MM.1S (cell line): ENCODE data around the gene TFEC.

Experiments used
- DNase-seq: peaks from one replicate; pipeline ENCODE4 v3.0.0-alpha.2; 2015
- H2AFZ ChIP-seq: fragments of 300-600 bp; sonication (generic); 2 replicates; pipeline ENCODE4 v1.6.0; 2016; ENCODE audit warnings: antibody characterized with exemption, low read length
- H3F3A ChIP-seq: fragments of 300-600 bp; sonication (generic); 2 replicates; pipeline ENCODE4 v1.6.1; 2016; ENCODE audit warnings: mild to moderate bottlenecking, antibody characterized with exemption, low read length, moderate library complexity, mixed read lengths; ENCODE audit not compliant: insufficient read depth
- H3K27ac ChIP-seq: fragments of 300-600 bp; sonication (generic); 2 replicates; pipeline ENCODE4 v1.5.1; 2016; ENCODE audit warnings: mild to moderate bottlenecking, low read length
- H3K27me3 ChIP-seq: fragments of 300-600 bp; sonication (generic); replicated peaks from 2 replicates; pipeline ENCODE4 v1.6.0; 2016; ENCODE audit warnings: low read length; ENCODE audit not compliant: insufficient read depth
- H3K36me3 ChIP-seq: fragments of 300-600 bp; sonication (generic); replicated peaks from 2 replicates; pipeline ENCODE4 v1.6.1; 2016; ENCODE audit warnings: mild to moderate bottlenecking, low read length, mixed read lengths; ENCODE audit not compliant: insufficient read depth
- H3K4me1 ChIP-seq: fragments of 300-600 bp; sonication (generic); 2 replicates; pipeline ENCODE4 v1.6.1; 2016; ENCODE audit warnings: low read length, mixed read lengths
- H3K4me2 ChIP-seq: fragments of 300-600 bp; sonication (generic); 2 replicates; pipeline ENCODE4 v1.6.0; 2016; ENCODE audit warnings: low read depth, low read length
- H3K4me3 ChIP-seq: fragments of 300-600 bp; sonication (generic); 2 replicates; pipeline ENCODE4 v1.5.1; 2016; ENCODE audit warnings: low read length, mixed read lengths
- H3K79me2 ChIP-seq: fragments of 300-600 bp; sonication (generic); 2 replicates; pipeline ENCODE4 v1.6.1; 2016; ENCODE audit warnings: mixed run types, low read length, mixed read lengths
- H3K9ac ChIP-seq: fragments of 300-600 bp; sonication (generic); 2 replicates; pipeline ENCODE4 v1.6.1; 2016; ENCODE audit warnings: low read length, mixed read lengths
- H3K9me2 ChIP-seq: fragments of 300-600 bp; sonication (generic); replicated peaks from 2 replicates; pipeline ENCODE4 v1.6.1; 2016; ENCODE audit warnings: mild to moderate bottlenecking, low read length, mixed read lengths; ENCODE audit not compliant: insufficient read depth
- H3K9me3 ChIP-seq: fragments of 300-600 bp; sonication (generic); replicated peaks from 2 replicates; pipeline ENCODE4 v1.6.1; 2016; ENCODE audit warnings: mild to moderate bottlenecking, low read length, mixed read lengths; ENCODE audit not compliant: insufficient read depth
- H4K20me1 ChIP-seq: fragments of 300-600 bp; sonication (generic); 2 replicates; pipeline ENCODE4 v1.6.1; 2016; ENCODE audit warnings: mild to moderate bottlenecking, low read length, moderate library complexity, mixed read lengths; ENCODE audit not compliant: insufficient read depth
- CTCF ChIP-seq: fragments of 300-600 bp; sonication (generic); IDR thresholded peaks from 2 replicates; pipeline ENCODE4 v1.5.1; 2016; ENCODE audit warnings: antibody characterized with exemption, low read length, mixed read lengths
- EZH2 ChIP-seq: fragments of 300-600 bp; sonication (generic); optimal IDR thresholded peaks from 2 replicates; pipeline ENCODE3; 2017; ENCODE audit warnings: low read depth, mild to moderate bottlenecking, antibody characterized with exemption, low read length, mixed read lengths
- EZH2phosphoT487 ChIP-seq: fragments of 300-600 bp; sonication (generic); IDR thresholded peaks from 2 replicates; pipeline ENCODE4 v1.6.1; 2018; ENCODE audit warnings: antibody characterized with exemption, low read length

Gene TFEC

GRCh38 chr7:115965236-115965635, 65.3 kb downstream of the TFEC start:
- H3K4me1 ChIP-seq = no peaks in the 10 kb centered on the region
- no peak overlapping the region for H3K9ac ChIP-seq
- DNase-seq = no peak
- no peaks in the 10 kb centered on the region for H3K9me2 ChIP-seq
- H3K4me3 ChIP-seq = no peak overlapping the region
- H3K4me2 ChIP-seq = no peak overlapping the region
- no peaks in the 10 kb centered on the region for H3K79me2 ChIP-seq
- TF ChIP-seq CTCF (no peak), EZH2 (no peak)
- no peaks in the 10 kb centered on the region for H3K36me3 ChIP-seq
- no peak overlapping the region for H3K27ac ChIP-seq
- H4K20me1 ChIP-seq = no peaks in the 10 kb centered on the region
- H3F3A ChIP-seq = no peaks in the 10 kb centered on the region
- H3K9me3 ChIP-seq = no peaks in the 10 kb centered on the region
- H2AFZ ChIP-seq = no peak overlapping the region
- H3K27me3 ChIP-seq = no peaks in the 10 kb centered on the region

- Histone ChIP-seq H2AFZ (no peak overlapping the region), H3K4me3 (no peak overlapping the region), H4K20me1 (no peaks in the 10 kb centered on the region), H3K4me2 (no peak overlapping the region), H3K9me3 (no peaks in the 10 kb centered on the region), H3K9ac (no peak overlapping the region), H3F3A (no peaks in the 10 kb centered on the region), H3K36me3 (no peaks in the 10 kb centered on the region), H3K79me2 (no peaks in the 10 kb centered on the region), H3K9me2 (no peaks in the 10 kb centered on the region), H3K27ac (no peak overlapping the region), H3K4me1 (no peaks in the 10 kb centered on the region), H3K27me3 (no peaks in the 10 kb centered on the region)
- no peak for DNase-seq
- TF ChIP-seq EZH2 (no peak), EZH2phosphoT487 (no peak), CTCF (no peak)
These were observed 65.8 kb downstream of the TFEC start for GRCh38 chr7:115964799-115965198.

GRCh38 chr7:115962340-115962739, 68.2 kb downstream of the TFEC start:
- no peak for DNase-seq
- no peak overlapping the region for H3K27ac ChIP-seq
- H4K20me1 ChIP-seq = no peaks in the 10 kb centered on the region
- no peaks in the 10 kb centered on the region for H3K27me3 ChIP-seq
- no peak overlapping the region for H2AFZ ChIP-seq
- no peak overlapping the region for H3K4me3 ChIP-seq
- H3F3A ChIP-seq = no peaks in the 10 kb centered on the region
- no peaks in the 10 kb centered on the region for H3K9me2 ChIP-seq
- no peak overlapping the region for H3K4me2 ChIP-seq
- H3K4me1 ChIP-seq = no peaks in the 10 kb centered on the region
- no peaks in the 10 kb centered on the region for H3K79me2 ChIP-seq
- no peaks in the 10 kb centered on the region for H3K36me3 ChIP-seq
- H3K9ac ChIP-seq = no peak overlapping the region
- H3K9me3 ChIP-seq = no peaks in the 10 kb centered on the region
- no peak for TF ChIP-seq EZH2
- TF ChIP-seq EZH2phosphoT487 = no peak
- TF ChIP-seq CTCF = no peak
